Astrocyte (in vitro differentiated cells and primary cell): ENCODE results near the gene TEX53. TPM values are rescaled to one million over a fixed set of nuclear protein-coding genes. Genes with fewer than 3 reads are reported as not detected.

Experiments
- DNase-seq: peaks from one replicate; pipeline ENCODE4 v3.0.0-alpha.2; 2010; ENCODE audit warnings: low read depth
- FAIRE-seq: peaks from 2 replicates; lab custom pipeline; 2011; peaks lifted over from hg19 to GRCh38; lab: Jason Lieb, UNC
- H2AFZ ChIP-seq: 2 replicates; pipeline ENCODE4 v1.6.0; 2012; ENCODE audit warnings: low read depth, low read length, inconsistent platforms
- H3K27ac ChIP-seq: 2 replicates; pipeline ENCODE4 v1.5.1; 2011; ENCODE audit warnings: low read depth, low read length, inconsistent platforms
- H3K27me3 ChIP-seq: 2 replicates; pipeline ENCODE4 v1.6.0; 2011; ENCODE audit warnings: low read length, inconsistent platforms; ENCODE audit not compliant: insufficient read depth
- H3K36me3 ChIP-seq: 2 replicates; pipeline ENCODE4 v1.5.1; 2011; ENCODE audit warnings: low read length, inconsistent platforms; ENCODE audit not compliant: insufficient read depth
- H3K4me1 ChIP-seq: 2 replicates; pipeline ENCODE4 v1.5.1; 2011; ENCODE audit warnings: low read length, inconsistent platforms; ENCODE audit not compliant: insufficient read depth
- H3K4me2 ChIP-seq: 2 replicates; pipeline ENCODE4 v1.6.0; 2012; ENCODE audit warnings: low read length, inconsistent platforms
- H3K4me3 ChIP-seq: 2 replicates; pipeline ENCODE4 v1.5.1; 2011; ENCODE audit warnings: low read depth, mild to moderate bottlenecking, low read length, inconsistent platforms; ENCODE audit not compliant: insufficient read depth
- H3K79me2 ChIP-seq: 2 replicates; pipeline ENCODE4 v1.6.0; 2012; ENCODE audit warnings: mild to moderate bottlenecking, low read length, inconsistent platforms; ENCODE audit not compliant: insufficient read depth
- H3K9ac ChIP-seq: 2 replicates; pipeline ENCODE4 v1.6.0; 2012; ENCODE audit warnings: mild to moderate bottlenecking, low read length, inconsistent platforms
- H3K9me3 ChIP-seq: 2 replicates; pipeline ENCODE4 v1.5.1; 2012; ENCODE audit warnings: low read depth, mild to moderate bottlenecking, low read length, inconsistent platforms; ENCODE audit not compliant: insufficient read depth
- H4K20me1 ChIP-seq: 2 replicates; pipeline ENCODE4 v1.6.0; 2012; ENCODE audit warnings: low read length, inconsistent platforms; ENCODE audit not compliant: insufficient read depth
- H3K27ac Mint-ChIP-seq: one replicate; pipeline ENCODE4 v1.8.0; 2021; ENCODE audit warnings: mild to moderate bottlenecking, mixed read lengths; ENCODE audit not compliant: unreplicated experiment
- H3K27me3 Mint-ChIP-seq: one replicate; pipeline ENCODE4 v1.8.0; 2021; ENCODE audit warnings: low read depth, mixed read lengths; ENCODE audit not compliant: unreplicated experiment
- H3K36me3 Mint-ChIP-seq: one replicate; pipeline ENCODE4 v1.8.0; 2021; ENCODE audit warnings: low read depth, mixed read lengths; ENCODE audit not compliant: unreplicated experiment
- H3K4me1 Mint-ChIP-seq: one replicate; pipeline ENCODE4 v1.8.0; 2021; ENCODE audit warnings: low read depth, mixed read lengths; ENCODE audit not compliant: unreplicated experiment
- H3K4me3 Mint-ChIP-seq: one replicate; pipeline ENCODE4 v1.8.0; 2021; ENCODE audit warnings: mild to moderate bottlenecking, moderate library complexity, mixed read lengths; ENCODE audit not compliant: unreplicated experiment
- H3K9me3 Mint-ChIP-seq: one replicate; pipeline ENCODE4 v1.8.0; 2021; ENCODE audit warnings: mild to moderate bottlenecking, mixed read lengths; ENCODE audit not compliant: unreplicated experiment
- EZH2 ChIP-seq: IDR thresholded peaks from 2 replicates; pipeline ENCODE4 v1.6.1; 2012; ENCODE audit warnings: mild to moderate bottlenecking, low read length, inconsistent platforms; ENCODE audit not compliant: insufficient read depth
- total RNA-seq: library from RNA; stranded (reverse); gene quantifications from 2 replicates; pipeline ENCODE4 v1.2.1, GENCODE V29; 2021
- TF ChIP-seq, protein P1 (sequence below): IDR thresholded peaks from 2 replicates; pipeline ENCODE4 v1.5.1; 2011; ENCODE audit warnings: low read depth, mild to moderate bottlenecking, inconsistent platforms, low read length, moderate library complexity; ENCODE audit not compliant: insufficient read depth

TEX53 gene
- total RNA-seq, 1 donor from 2014 or later: not detected

DNA sequence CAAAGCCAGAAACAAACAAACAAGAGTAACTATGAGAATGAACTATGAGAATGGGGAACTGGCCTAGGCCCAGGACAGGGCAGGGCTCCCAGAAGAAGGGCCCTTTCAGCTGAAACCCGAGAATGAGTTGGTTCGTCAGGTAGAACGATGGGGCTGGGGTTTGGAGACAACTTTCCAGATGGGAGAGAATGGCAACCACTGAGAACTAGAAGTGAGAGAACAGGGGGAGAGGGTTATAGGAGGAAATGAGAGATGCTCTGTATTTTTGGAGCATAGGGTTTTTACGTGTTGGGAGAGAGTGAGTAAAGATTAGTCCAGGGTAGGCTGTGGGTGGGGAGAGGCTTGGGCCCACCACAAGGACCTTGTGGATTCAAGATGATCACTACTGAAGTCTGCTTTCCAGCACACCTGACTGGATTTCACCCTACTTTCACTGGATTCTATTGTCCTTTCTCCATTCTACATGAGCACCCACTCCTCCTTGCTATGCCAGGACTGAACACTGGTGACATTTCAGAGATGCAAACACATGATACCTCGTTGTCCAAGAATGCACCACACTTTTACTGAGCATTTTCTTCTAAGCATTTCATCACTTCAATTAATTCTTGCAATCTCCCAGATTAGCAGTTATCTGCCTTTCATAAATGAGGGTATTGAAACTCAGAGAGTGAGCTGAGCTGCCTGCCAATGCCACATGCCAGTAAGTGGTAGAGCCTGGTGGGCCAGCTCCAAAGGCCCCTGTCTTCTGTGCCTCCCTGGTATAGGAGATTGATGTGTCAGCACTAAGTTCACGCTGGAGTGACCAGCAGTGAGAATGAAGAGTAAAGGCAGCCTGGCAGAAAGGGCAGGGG lies 49.7 kb downstream of the TEX53 start:
- no peak overlapping the region for H3K27ac ChIP-seq
- H3K36me3 ChIP-seq: peaks cover 2% of the 10 kb centered on the region
- H3K79me2 ChIP-seq: no peaks in the 10 kb centered on the region
- Mint-ChIP-seq H3K36me3 (peaks cover 5% of the 10 kb centered on the region), H3K9me3 (no peaks in the 10 kb centered on the region), H3K27me3 (no peaks in the 10 kb centered on the region), H3K4me3 (peak overlapping the region; percentile 50), H3K4me1 (peaks cover 27% of the 10 kb centered on the region), H3K27ac (peak overlapping the region; percentile 87)
- H3K9ac ChIP-seq: no peak overlapping the region
- H3K4me3 ChIP-seq: no peak overlapping the region
- no peak overlapping the region for H2AFZ ChIP-seq
- no peaks in the 10 kb centered on the region for H3K27me3 ChIP-seq
- no peak for FAIRE-seq
- H3K4me1 ChIP-seq: peaks cover 11% of the 10 kb centered on the region
- no peaks in the 10 kb centered on the region for H3K9me3 ChIP-seq
- no peak for DNase-seq
- no peak overlapping the region for H3K4me2 ChIP-seq
- TF ChIP-seq, protein P1, sequence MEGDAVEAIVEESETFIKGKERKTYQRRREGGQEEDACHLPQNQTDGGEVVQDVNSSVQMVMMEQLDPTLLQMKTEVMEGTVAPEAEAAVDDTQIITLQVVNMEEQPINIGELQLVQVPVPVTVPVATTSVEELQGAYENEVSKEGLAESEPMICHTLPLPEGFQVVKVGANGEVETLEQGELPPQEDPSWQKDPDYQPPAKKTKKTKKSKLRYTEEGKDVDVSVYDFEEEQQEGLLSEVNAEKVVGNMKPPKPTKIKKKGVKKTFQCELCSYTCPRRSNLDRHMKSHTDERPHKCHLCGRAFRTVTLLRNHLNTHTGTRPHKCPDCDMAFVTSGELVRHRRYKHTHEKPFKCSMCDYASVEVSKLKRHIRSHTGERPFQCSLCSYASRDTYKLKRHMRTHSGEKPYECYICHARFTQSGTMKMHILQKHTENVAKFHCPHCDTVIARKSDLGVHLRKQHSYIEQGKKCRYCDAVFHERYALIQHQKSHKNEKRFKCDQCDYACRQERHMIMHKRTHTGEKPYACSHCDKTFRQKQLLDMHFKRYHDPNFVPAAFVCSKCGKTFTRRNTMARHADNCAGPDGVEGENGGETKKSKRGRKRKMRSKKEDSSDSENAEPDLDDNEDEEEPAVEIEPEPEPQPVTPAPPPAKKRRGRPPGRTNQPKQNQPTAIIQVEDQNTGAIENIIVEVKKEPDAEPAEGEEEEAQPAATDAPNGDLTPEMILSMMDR: no peak
- TF ChIP-seq EZH2: no peak
- H4K20me1 ChIP-seq: no peaks in the 10 kb centered on the region

DNA sequence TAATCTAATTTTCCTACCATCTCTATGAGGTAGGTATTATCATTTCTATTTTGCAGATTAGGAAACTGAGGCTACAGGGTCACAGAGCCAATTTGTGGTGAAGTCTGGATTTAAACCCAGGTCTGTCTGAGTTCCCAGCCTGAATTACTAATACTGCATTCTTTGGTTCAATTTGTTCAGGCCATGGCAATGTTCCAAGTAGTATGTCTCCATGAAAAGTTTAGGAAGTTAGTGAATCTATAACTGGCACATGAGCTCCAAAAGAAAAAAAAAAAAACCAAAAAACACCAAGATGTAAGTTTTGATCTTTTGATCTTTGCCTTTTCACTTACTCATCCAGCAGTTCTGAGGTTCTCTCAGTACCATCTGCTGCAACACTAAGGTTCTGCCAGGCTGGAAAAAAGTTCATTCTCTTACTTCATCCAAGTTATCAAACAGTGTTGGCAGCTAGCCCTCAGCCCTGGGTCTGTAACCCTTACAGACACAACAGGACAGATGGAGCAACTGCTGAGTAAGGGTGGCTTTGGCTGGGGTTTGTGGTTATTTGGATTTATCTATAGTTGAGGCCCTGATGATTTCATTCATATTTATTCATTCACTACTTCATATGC lies 50.9 kb downstream of the TEX53 start:
- H3K36me3 ChIP-seq: peaks cover 7% of the 10 kb centered on the region
- peaks cover 3% of the 10 kb centered on the region for H3K36me3 Mint-ChIP-seq
- no peak overlapping the region for H3K4me3 ChIP-seq
- H3K9ac ChIP-seq: no peak overlapping the region
- TF ChIP-seq EZH2: no peak
- TF ChIP-seq, protein P1: no peak
- H3K9me3 Mint-ChIP-seq: peaks cover 7% of the 10 kb centered on the region
- no peak overlapping the region for H2AFZ ChIP-seq
- H3K4me1 Mint-ChIP-seq: peaks cover 27% of the 10 kb centered on the region
- no peaks in the 10 kb centered on the region for H3K27me3 Mint-ChIP-seq
- peak overlapping the region; percentile 37 for H3K4me3 Mint-ChIP-seq
- no peaks in the 10 kb centered on the region for H3K79me2 ChIP-seq
- no peak for FAIRE-seq
- DNase-seq: peak; percentile 79
- H3K4me1 ChIP-seq: peaks cover 8% of the 10 kb centered on the region
- H3K9me3 ChIP-seq: peaks cover 4% of the 10 kb centered on the region
- no peaks in the 10 kb centered on the region for H3K27me3 ChIP-seq
- no peak overlapping the region for H3K4me2 ChIP-seq
- no peaks in the 10 kb centered on the region for H4K20me1 ChIP-seq
- no peak overlapping the region for H3K27ac ChIP-seq
- peak overlapping the region; percentile 11 for H3K27ac Mint-ChIP-seq

Other genes starting within 250 kb of the TEX53 start
- 9.4 and 10.2 TPM in 2 replicates for gene WHRN, start 152.3 kb downstream of the TEX53 start, total RNA-seq
- gene ATP6V1G1, start 70.0 kb downstream of the TEX53 start, total RNA-seq: 181 and 188 TPM in 2 replicates
- gene TMEM268, start 46.5 kb downstream of the TEX53 start, total RNA-seq: 11.5 and 12.7 TPM in 2 replicates
- gene TEX48, start 24.4 kb upstream of the TEX53 start, total RNA-seq: not detected in 2 replicates
- 4.2 and 10.3 TPM in 2 replicates for gene TNFSF15, start 148.2 kb upstream of the TEX53 start, total RNA-seq